ENCODE data around the gene METRN.

METRN gene

GRCh38 chr16:709566-710499, 5.1 kb upstream of the METRN start:
- no peak for DNase-seq (ENCODE audit: low spot score)

- DNase-seq (ENCODE audit: low spot score), result no peak
Observed at GRCh38 chr16:710500-711075, 4.3 kb upstream of the METRN start.

GRCh38 chr16:711084-711483, 3.8 kb upstream of the METRN start:
- DNase-seq (ENCODE audit: low spot score), result no peak

DNA sequence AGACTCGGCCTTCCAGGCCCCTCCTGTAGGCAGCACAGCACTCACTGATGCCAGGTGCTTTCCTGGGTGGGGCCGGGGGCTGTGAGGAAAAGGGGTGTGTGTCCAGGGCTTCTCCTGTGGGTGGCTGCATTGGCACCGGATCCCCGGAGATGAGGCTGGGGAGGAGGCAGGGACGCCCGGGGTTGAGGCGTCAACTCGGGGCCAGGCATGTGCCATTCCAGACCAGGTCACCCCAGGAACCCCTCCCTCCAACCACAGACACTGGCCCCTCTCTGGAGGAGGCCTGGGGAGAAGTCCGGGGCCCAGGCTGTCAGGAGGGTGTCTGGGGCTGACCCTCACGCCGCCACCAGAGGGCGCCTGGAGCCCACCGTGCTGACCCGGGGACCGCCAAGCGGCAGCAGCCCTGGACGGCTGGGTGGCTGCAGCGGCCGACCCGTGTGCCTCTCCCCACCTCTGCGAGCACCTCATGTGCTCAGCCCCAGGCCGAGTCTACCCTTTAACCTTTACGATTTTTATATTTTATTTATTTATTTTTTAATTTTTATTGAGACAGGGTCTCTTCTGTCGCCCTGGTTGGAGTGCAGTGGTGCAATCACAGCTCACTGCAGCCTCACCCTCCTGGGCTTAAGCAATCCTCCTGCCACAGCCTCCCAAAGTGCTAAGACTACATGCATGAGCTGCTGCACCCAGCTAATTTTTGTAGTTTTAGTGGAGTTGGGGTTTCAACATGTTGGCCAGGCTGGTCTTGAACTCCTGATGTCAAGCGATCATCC, 3.2 kb upstream of the METRN start:
- DNase-seq (ENCODE audit: low spot score), result peak; percentile 76

DNA sequence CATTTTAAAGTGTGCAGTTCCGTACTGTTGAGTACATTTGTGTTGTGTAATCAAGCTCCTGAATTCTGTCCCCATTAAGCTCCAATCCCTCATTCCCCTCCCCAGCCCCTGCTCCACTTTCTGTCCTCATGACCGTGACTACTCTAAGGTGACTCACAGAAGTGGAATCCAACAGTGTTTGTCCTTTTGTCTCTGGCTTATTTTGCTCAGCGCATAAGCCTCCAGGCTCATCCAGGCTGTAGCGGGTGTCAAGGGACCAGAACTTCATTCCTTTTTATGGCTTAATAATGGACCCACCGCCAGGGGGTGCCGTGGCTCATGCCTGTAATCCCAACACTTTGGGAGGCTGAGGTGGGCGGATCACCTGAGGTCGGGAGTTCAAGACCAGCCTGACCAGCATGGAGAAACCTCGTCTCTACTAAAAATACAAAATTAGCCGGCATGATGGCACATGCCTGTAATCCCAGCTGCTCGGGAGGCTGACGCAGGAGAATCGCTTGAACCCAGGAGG, 2.1 kb upstream of the METRN start:
- peak; percentile 45 for DNase-seq (ENCODE audit: low spot score)

DNA sequence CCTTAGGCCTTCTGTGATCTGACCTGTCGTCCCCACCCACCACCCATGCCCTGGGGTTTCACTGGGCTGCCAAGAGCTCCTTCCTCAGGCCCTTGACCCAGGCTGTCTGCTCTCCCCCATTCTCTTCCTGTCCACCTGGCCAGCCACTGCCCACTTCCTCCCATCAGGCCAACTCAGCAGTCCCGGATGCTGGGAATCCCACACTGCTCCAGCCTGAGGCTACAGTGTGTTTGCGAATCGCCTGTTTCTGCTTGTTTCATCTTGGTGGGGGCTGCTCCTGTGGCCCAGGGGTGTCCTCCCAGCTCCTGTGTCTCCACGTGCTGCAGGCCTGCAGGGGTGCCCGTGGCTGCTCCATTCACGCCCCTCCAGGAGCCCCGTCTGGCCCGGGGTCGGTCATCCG, 839 bp upstream of the METRN start:
- DNase-seq (ENCODE audit: low spot score), result no peak

- DNase-seq (ENCODE audit: low spot score), result no peak
Observed at GRCh38 chr16:715477-716199, 720 bp downstream of the METRN start.

GRCh38 chr16:716200-716568, 1.3 kb downstream of the METRN start:
- DNase-seq (ENCODE audit: low spot score), result no peak

DNA sequence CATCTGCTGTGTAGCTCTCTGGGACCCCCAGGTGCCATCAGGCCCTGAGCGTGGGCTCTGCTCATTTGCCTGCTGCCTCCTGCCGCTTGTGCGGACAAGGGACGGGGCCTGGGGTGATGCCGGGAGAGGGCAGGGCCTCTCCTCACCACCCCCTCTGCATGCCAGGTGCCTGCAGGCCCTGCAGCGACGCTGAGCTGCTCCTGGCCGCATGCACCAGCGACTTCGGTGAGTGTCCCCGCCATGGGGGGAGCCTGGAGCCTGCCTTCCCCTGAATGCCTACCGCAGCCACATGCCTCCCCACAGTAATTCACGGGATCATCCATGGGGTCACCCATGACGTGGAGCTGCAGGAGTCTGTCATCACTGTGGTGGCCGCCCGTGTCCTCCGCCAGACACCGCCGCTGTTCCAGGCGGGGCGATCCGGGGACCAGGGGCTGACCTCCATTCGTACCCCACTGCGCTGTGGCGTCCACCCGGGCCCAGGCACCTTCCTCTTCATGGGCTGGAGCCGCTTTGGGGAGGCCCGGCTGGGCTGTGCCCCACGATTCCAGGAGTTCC, 1.9 kb downstream of the METRN start:
- DNase-seq (ENCODE audit: low spot score), result no peak

GRCh38 chr16:717450-718245, 2.7 kb downstream of the METRN start:
- no peak for DNase-seq (ENCODE audit: low spot score)

DNA sequence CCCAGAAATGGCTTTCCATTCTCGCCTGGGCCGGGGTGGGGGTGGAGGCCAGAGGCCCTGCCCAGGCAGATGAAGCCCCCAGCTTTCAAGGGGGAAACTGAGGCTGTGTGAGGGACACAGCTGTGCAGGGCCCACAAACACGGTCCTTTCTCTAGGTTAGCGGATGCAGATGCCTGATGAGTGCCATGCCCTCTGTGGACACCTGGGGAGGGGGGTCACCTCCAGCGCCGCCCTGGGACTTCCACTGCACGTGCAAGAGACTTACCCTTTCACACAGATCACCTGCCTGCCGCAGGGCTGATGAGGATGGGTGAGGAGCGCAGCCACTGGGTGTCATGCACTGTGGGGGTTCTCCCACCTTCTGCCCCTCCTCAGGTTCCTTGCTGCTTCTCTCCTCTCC, 3.5 kb downstream of the METRN start:
- DNase-seq (ENCODE audit: low spot score), result no peak

- no peak for DNase-seq (ENCODE audit: low spot score)
Observed at GRCh38 chr16:718922-719321, 4.0 kb downstream of the METRN start.

DNA sequence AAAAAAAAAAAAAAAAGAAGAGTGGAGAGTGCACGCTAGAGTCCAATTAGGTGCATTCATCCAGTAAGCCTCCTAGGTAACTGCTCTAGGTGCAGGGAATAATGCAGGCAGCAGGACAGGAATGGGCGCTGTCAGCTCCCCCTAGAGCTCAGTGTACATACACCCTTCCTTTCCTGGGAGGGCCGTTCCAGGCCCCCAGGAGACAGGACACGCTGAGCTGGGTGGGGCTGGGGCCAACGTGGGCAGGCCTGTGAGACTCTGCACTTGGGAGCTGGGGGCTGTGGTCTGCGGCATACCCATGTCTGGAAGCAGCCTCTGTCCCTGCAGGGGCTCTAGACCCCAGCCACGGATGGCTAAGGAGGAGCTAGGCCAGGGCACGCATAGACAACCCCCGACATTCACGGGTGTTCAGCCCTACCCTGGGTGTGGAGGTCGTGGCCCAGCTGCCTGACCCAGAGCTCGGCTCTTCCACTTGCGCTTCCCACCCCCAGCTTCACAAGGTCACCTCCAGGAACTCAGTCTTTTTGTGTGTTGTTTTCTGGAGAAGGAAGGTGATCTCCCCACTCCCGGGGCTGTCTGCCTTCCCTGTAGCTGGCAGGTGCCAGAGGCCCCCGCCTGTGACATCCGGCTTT, 5.0 kb downstream of the METRN start:
- DNase-seq (ENCODE audit: low spot score), result no peak

- DNase-seq (ENCODE audit: low spot score), result no peak
Observed at GRCh38 chr16:720447-720989, 5.6 kb downstream of the METRN start.

DNA sequence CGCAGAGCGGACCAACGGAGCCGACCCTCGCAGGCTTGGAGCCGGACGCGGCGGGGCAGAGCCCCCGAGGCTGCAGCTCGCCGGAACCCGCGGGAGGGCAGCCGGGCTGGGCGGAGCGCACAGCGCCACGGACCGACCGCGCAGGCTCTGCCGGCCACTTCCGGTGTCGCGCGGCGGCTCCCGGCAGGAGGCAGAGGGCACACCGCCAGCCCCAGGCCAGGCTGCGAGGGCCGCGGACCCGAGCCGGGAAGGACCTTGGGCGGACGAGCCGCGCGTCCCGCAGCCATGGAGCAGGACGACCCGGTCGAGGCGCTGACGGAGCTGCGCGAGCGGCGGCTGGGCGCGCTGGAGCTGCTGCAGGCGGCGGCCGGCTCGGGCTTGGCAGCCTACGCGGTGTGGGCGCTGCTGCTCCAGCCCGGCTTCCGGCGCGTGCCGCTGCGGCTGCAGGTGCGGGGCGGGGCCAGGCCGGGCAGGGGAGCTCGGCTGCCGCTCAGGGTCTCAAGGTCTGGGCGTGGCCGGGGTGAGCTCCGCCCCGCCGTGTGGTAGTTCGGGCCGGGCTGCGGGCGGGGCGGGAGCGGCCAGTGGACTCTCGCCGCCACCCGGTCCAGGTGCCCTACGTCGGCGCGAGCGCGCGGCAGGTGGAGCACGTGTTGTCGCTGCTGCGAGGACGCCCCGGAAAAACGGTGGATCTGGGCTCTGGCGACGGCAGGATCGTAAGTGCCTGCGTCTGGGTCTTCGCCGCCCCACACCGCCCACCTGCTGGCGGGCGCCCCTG, 6.3 kb downstream of the METRN start, which contains the start of gene ANTKMT:
Gene ANTKMT, plus strand, starts transcription at position 157 of the 775 bp plus-strand sequence. Its CDS starts 129 bp downstream, at position 286.
- peak; percentile 65 for DNase-seq (ENCODE audit: low spot score)

- DNase-seq (ENCODE audit: low spot score), result no peak
Observed at GRCh38 chr16:721765-722540, 7.0 kb downstream of the METRN start.

DNA sequence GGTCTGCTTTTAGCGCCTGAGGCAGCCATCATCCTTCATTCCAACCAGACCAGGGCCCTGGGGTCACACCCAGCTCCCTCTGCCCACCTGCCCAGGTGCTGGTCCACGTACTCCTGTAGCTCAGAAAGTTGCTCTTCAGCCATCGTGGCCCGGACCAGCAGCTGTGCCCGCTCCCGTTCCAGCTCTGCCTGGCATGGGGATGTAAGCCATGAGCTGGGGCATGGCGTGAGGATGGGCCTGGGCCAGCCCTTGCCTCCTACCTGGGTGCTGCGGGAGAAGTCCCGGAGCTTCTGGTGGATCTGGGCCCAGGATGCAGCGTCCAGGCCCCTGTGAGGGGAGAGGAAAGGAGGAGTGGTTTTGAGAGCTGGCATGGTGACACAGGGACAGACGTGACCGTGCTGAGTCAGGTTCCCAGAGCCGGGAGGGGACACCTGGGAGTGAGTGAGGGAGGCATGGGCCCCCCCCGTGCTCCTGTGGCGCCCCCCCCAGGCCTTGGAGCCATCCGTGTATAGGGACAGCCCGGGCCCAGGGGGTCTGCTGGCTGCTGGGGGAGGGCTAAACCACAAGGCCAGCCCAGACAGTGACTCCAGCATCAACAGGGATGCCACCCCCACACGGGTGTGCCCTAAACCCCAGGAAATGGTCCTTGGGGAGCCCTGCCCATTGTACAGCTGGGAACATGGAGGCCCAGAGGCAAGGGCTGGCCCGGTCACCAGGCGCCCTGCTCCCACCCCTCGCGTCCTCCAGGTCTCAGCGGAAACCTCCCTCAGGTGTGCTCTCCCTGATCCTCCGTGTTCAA, 8.1 kb downstream of the METRN start:
- no peak for DNase-seq (ENCODE audit: low spot score)

All from CD4-positive, alpha-beta T cell treated with Interleukin-15 for 4 hours (primary cell).